GM06990 (cell line): ENCODE measurements around the gene STXBP6.

Experiments
- DNase-seq: peaks from one replicate; pipeline ENCODE4 v3.0.0-alpha.2; 2011; ENCODE audit not compliant: insufficient read length; ENCODE audit errors: extremely low read depth
- H3K27me3 ChIP-seq: replicated peaks from 2 replicates; pipeline ENCODE4 v1.6.0; 2011; ENCODE audit warnings: low read length; ENCODE audit not compliant: control insufficient read depth, insufficient read depth
- H3K36me3 ChIP-seq: 2 replicates; pipeline ENCODE4 v1.5.1; 2011; ENCODE audit warnings: low read length; ENCODE audit not compliant: control insufficient read depth, insufficient read depth
- H3K4me3 ChIP-seq: replicated peaks from 2 replicates; pipeline ENCODE4 v1.5.1; 2011; ENCODE audit warnings: low read depth, mild to moderate bottlenecking, control low read depth, low read length
- TF ChIP-seq, protein P1 (sequence below): IDR thresholded peaks from 2 replicates; pipeline ENCODE4 v1.5.1; 2011; ENCODE audit warnings: low read length, control low read depth, mild to moderate bottlenecking, inconsistent platforms; ENCODE audit not compliant: insufficient read depth, poor library complexity, severe bottlenecking

Gene STXBP6

DNA sequence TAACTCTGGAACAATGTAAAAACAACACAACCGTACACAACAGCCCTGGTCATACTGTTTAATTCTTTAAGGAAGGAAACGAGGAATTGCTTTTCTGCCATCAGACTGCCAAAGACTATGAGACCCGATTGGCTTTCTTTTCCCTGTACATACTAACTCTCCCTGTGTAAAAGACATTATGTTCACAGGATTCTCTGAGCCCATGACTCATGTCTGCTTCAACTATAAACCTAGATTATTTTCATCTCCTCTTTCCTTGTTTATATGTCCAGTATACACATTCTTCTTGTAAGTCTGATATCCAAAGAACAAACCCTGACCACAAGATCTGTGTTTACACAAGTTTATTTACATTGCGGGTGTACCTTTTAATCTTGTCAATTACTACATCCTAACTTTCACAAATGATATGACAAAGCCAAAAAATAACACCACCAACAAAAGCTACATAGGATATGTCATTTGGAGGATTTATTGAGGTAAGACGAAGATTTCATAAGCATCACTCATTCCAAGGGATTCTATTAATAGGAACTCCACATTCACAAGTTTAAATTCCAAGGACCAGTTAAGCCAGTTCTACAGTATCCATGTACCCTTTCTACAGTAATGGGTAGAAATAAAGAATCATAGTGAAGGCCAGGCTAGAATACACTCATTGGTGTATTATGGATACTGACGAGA, 67.3 kb downstream of the STXBP6 start:
- H3K36me3 ChIP-seq = no peaks in the 10 kb centered on the region
- DNase-seq = no peak
- no peak overlapping the region for H3K4me3 ChIP-seq
- TF ChIP-seq, protein P1, sequence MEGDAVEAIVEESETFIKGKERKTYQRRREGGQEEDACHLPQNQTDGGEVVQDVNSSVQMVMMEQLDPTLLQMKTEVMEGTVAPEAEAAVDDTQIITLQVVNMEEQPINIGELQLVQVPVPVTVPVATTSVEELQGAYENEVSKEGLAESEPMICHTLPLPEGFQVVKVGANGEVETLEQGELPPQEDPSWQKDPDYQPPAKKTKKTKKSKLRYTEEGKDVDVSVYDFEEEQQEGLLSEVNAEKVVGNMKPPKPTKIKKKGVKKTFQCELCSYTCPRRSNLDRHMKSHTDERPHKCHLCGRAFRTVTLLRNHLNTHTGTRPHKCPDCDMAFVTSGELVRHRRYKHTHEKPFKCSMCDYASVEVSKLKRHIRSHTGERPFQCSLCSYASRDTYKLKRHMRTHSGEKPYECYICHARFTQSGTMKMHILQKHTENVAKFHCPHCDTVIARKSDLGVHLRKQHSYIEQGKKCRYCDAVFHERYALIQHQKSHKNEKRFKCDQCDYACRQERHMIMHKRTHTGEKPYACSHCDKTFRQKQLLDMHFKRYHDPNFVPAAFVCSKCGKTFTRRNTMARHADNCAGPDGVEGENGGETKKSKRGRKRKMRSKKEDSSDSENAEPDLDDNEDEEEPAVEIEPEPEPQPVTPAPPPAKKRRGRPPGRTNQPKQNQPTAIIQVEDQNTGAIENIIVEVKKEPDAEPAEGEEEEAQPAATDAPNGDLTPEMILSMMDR = no peak
- no peaks in the 10 kb centered on the region for H3K27me3 ChIP-seq

GRCh38 chr14:24979725-24980239, 70.2 kb downstream of the STXBP6 start:
- Histone ChIP-seq H3K4me3 (no peak overlapping the region), H3K36me3 (no peaks in the 10 kb centered on the region)
- TF ChIP-seq, protein P1 = no peak

DNA sequence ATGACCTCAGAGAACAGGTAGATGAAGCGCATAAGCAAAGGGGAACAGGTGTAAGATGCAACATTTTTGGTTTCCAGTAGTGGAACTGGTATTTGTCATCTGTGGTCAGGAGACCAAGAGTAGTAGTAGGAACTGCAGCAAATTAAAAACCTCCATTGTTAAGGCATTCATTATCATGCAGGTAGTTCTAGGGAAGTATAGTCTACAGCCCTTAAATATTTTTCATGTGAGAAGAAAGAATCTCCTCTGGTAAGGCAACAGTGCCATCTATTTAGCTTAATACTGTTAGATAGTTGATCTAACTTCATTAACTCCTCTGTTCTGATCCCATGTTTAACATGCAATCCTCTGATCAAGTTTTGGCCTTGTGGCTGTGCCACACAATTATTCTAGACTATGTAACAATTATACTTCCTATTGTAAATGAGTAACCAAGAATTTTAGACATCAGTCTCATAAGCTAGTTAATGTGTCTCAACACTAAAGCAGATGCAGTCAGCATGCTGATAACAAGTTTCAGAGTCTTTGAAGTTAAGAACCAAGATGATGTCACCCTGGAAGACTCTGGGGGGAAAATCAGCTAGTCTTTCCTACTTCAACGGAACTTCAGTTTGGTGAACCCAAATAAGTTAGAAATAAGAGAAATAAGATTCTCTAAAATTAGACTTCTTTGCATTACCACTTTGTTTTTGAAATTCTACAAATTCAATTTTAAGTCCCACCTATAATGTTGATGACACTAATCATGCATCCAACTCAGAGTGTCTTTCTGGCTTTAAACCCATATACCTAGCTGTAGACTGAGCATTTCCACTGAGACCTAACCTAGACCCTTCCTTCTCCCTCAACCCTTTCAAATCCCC, 70.9 kb downstream of the STXBP6 start:
- TF ChIP-seq, protein P1 = no peak
- no peak overlapping the region for H3K4me3 ChIP-seq
- no peaks in the 10 kb centered on the region for H3K27me3 ChIP-seq
- DNase-seq = no peak
- H3K36me3 ChIP-seq = no peaks in the 10 kb centered on the region

More at GRCh38 chr14:24979725-24980239, 70.2 kb downstream of the STXBP6 start:
- H3K27me3 ChIP-seq = no peaks in the 10 kb centered on the region
- no peak for DNase-seq

DNA sequence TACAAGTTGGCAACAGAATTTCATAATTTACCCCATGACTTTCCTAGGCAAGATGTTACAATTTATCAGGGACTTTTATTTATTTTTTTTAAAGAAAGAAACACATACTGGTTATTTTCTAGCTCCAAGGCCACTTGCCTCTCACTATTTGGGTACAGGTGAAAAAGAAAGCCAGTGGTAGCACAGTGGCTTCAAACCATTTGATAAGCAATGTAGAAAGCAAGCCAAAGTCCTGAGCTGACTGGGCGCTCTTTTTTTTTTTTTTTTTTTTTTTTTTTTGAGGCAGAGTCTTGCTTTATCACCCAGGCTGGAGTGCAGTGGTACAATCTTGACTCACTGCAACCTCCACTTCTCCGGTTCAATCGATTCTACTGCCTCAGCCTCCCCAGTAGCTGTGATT, 73.3 kb downstream of the STXBP6 start:
- no peaks in the 10 kb centered on the region for H3K36me3 ChIP-seq
- TF ChIP-seq, protein P1 = no peak
- no peak overlapping the region for H3K4me3 ChIP-seq
- no peaks in the 10 kb centered on the region for H3K27me3 ChIP-seq
- DNase-seq = no peak

DNA sequence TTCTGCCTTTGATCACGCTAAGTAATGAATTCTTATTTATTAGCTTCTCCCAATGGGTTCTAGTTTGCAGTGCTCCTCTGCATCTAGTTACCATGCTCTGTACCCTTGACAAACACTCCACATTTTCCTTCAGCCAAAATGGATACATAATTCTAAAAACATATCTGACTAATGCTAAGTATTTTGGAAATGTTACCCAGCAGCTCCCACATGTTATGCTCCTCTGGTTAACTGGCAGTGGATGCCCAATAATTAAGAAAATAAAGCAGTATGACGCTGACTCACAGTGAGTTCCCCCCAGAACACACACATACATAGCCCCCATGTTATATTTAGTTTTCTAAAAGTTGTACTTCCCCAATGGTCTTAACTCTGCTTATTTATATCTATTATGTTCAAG, 74.6 kb downstream of the STXBP6 start:
- DNase-seq = no peak
- Histone ChIP-seq H3K36me3 (no peaks in the 10 kb centered on the region), H3K4me3 (no peak overlapping the region), H3K27me3 (no peaks in the 10 kb centered on the region)
- TF ChIP-seq, protein P1 = no peak
